AG04449 (cell line): ENCODE measurements around the gene INPP5D.

Experiments
- CTCF ChIA-PET: fragments of 350-600 bp; formaldehyde crosslinking; extraction: SDS; loops from one replicate; lab custom pipeline; 2021; ENCODE audit warnings: antibody characterized with exemption; lab: Yijun Ruan, JAX
- POLR2A ChIA-PET: fragments of 400-600, 350-600 bp; formaldehyde crosslinking; extraction: SDS; loops from one replicate; lab custom pipeline; 2020; ENCODE audit warnings: antibody characterized with exemption, inconsistent platforms; lab: Yijun Ruan, JAX
- DNase-seq: peaks from one replicate; pipeline ENCODE4 v3.0.0-alpha.2; 2010; ENCODE audit warnings: low read depth, low spot score
- H3K4me3 ChIP-seq: 2 replicates; pipeline ENCODE4 v1.5.1; 2011; ENCODE audit warnings: low read depth, mild to moderate bottlenecking, control low read depth, low read length
- CTCF ChIP-seq: IDR thresholded peaks from one replicate; pipeline ENCODE4 v1.5.1; 2011; ENCODE audit warnings: mild to moderate bottlenecking, moderate library complexity, low read length, control low read depth, inconsistent platforms; ENCODE audit not compliant: insufficient read depth; ENCODE audit errors: missing control alignments

INPP5D gene

GRCh38 chr2:233219848-233220247 is 159.7 kb downstream of the INPP5D start:
- no peak overlapping the region for H3K4me3 ChIP-seq
- no peak for TF ChIP-seq CTCF
- ChIA-PET CTCF (no interaction called here), POLR2A (no interaction called here)
- no peak for DNase-seq

DNA sequence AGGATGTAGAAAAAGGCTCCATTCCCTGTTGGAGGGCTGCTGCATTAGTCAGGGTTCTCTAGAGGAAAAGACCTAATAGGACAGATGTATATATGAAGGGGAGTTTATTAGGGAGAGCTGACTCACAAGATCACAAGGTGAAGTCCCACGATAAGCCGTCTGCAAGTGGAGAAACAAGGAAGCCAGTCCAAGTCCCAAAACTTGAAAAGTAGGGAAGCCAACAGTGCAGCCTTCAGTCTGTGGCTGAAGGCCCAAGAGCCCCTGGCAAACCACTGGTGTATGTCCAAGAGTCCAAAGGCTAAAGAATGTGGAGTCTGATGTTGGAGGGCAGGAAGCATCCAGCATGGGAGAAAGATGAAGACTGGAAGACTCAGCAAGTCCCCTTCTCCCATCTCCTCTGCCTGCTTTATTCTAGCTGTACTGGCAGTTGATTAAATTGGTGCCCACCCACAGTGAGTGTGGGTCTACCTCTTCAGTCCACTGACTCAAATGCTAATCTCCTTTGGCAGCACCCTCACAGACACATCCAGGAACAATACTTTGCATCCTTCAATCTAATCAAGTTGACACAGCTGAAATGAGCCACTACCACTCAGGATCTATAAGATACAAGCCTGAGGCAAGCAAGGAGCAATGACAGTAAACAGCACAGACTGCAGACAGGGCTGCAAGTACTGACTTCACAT is 161.4 kb downstream of the INPP5D start:
- TF ChIP-seq CTCF: no peak
- H3K4me3 ChIP-seq: no peak overlapping the region
- DNase-seq: no peak
- POLR2A ChIA-PET: no interaction called here
- CTCF ChIA-PET: no interaction called here

DNA sequence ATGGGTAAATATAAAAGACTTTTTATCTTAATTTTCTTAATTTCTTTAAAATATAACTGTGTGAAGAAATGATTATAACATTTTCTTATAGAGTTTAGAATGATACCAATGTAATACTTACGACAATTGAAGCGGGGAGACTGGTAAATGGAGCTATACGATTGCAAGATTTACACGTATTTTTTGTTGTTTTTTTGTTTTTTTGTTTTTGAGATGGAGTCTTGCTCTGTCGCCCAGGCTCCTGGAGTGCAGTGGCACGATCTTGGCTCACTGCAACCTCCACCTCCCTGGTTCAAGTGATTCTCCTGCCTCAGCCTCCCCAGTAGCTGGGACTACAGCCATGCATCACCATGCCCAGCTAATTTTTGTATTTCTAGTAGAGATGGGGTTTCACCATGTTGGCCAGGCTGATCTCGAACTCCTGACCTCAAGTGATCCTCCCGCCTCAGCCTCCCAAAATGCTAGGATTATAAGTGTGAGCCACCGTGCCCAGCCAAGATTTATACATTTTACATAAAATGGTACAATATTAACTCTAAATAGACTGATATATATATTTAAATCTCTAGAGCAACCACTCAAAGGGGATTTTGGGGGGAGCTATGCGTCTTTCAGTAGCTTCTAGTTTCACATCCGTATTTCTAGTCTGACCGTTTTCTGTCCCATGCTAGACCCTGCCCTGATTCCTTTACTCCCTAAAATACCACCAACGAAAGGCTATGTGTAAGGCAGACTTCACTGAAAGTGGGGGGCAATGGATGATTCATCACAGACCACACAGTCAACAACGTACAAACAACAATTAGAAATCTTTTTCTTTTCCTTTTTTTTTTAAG is 163.1 kb downstream of the INPP5D start:
- ChIA-PET CTCF (interaction anchor here (1.1 kb wide), 1 partner anchor 27 kb away, joined by 3 read pairs; no protein-coding TSS in a partner anchor), POLR2A (no interaction called here)
- H3K4me3 ChIP-seq: no peak overlapping the region
- TF ChIP-seq CTCF: no peak
- no peak for DNase-seq

DNA sequence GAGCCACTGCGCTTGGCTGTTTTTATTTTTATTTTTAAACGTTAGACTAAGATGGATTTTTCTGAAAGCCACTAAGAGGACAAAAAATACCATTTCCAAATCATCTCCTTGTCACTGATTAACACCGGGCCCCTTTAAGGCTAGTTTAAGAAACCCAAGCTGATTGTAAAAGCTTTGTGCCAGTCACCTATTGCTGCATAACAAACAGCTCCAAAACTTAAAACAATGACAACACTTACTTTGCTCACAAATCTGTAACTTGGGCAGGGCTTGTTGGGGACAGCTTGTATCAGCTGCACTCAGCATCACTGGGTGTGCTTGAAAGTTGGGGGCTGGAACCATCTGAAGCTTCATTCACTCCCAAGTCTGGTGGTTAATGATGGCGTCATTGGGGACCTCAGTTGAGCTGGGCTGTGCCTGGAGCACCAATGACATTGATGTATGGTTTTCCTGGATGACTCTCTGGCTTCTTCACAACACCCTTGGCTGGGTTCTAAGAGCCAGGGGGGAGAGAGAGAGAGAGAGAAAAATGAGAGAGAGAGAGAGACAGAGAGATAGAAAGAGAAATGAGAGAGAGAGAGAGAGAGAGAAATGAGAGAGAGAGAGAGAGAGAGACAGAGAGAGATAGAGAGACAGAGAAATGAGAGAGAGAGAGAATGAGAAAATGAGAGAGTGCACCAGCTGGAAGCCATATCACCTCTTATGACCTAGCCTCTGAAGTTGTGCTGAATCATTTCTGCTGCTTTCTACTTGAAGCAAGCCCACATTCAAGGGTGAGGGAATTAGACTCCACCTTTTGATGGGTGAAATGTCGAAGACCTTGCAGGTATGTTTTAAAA is 165.3 kb downstream of the INPP5D start:
- H3K4me3 ChIP-seq: no peak overlapping the region
- TF ChIP-seq CTCF: no peak
- CTCF ChIA-PET: interaction anchor here (1.2 kb wide), 1 partner anchor 171 kb away, joined by 3 read pairs; no protein-coding TSS in a partner anchor
- no peak for DNase-seq
- POLR2A ChIA-PET: no interaction called here

GRCh38 chr2:233226511-233227031 is 166.4 kb downstream of the INPP5D start:
- POLR2A ChIA-PET: no interaction called here

More at GRCh38 chr2:233226511-233227031, 166.4 kb downstream of the INPP5D start:
- no peak overlapping the region for H3K4me3 ChIP-seq
- CTCF ChIA-PET: no interaction called here
- DNase-seq: no peak
- TF ChIP-seq CTCF: no peak
